PFSK-1 (cell line): Measurements from ENCODE around the gene KCNH6. TPM values are rescaled to one million over a fixed set of nuclear protein-coding genes. Genes with fewer than 3 reads are reported as not detected.

Experiments used
- FOXP2 ChIP-seq: optimal IDR thresholded peaks from 2 replicates; pipeline ENCODE3; 2011; ENCODE audit warnings: borderline replicate concordance, control low read depth, inconsistent platforms; ENCODE audit not compliant: insufficient read depth; ENCODE audit errors: extremely low read length, extremely low read depth
- POLR2AphosphoS5 ChIP-seq: IDR thresholded peaks from 2 replicates; pipeline ENCODE4 v1.6.1; 2012; ENCODE audit warnings: low read depth, mild to moderate bottlenecking, control low read depth, low read length, moderate library complexity
- REST ChIP-seq, 2 experiments: IDR thresholded peaks; 2 replicates each; pipeline versions ENCODE4 v1.6.1 to v1.8.0; 2011 to 2012; ENCODE audit warnings: low read depth in 2 of 2, low read length in 2 of 2, control low read depth in 1 of 2, inconsistent platforms in 1 of 2, mild to moderate bottlenecking in 1 of 2, moderate library complexity in 1 of 2; ENCODE audit not compliant: insufficient read depth in 1 of 2
- SIN3A ChIP-seq: IDR thresholded peaks from 2 replicates; pipeline ENCODE4 v1.6.1; 2012; ENCODE audit warnings: mild to moderate bottlenecking, low read length, moderate library complexity, borderline replicate concordance; ENCODE audit not compliant: insufficient read depth
- TAF1 ChIP-seq: IDR thresholded peaks from 2 replicates; pipeline ENCODE4 v1.6.1; 2012; ENCODE audit warnings: low read length, control low read depth, borderline replicate concordance; ENCODE audit not compliant: insufficient read depth
- polyA plus RNA-seq: library from polyadenylated mRNA; unstranded; fragments of >200 nt; gene quantifications from one replicate; pipeline ENCODE4 v1.2.1, GENCODE V29; 2012; ENCODE audit warnings: low read depth, missing spikeins; ENCODE audit not compliant: insufficient read length

Gene KCNH6
- polyA plus RNA-seq = not detected

GRCh38 chr17:63523253-63523855 is at the start of gene KCNH6:
TSS of gene KCNH6 (plus strand) at chr17:63523358. CDS start at chr17:63523414, 56 bp downstream.
- TF ChIP-seq REST (IDR thresholded peaks at IDR 0.05; ENCODE audit: insufficient read depth in 1 of 2, low read depth in 2 of 2, low read length in 2 of 2) = peak in 1 of 2 experiments; percentile 29; a peak in 2 of 4 replicates
- no peak for TF ChIP-seq TAF1

- TF ChIP-seq FOXP2 (no peak), TAF1 (no peak), POLR2AphosphoS5 (no peak), REST (IDR thresholded peaks at IDR 0.05; ENCODE audit: insufficient read depth in 1 of 2, low read depth in 2 of 2, low read length in 2 of 2) (no peak), SIN3A (no peak)
Observed at GRCh38 chr17:63474174-63474573, 49.0 kb upstream of the KCNH6 start.

- no peak for TF ChIP-seq POLR2AphosphoS5
- TF ChIP-seq REST (IDR thresholded peaks at IDR 0.05; ENCODE audit: insufficient read depth in 1 of 2, low read depth in 2 of 2, low read length in 2 of 2) = no peak
- no peak for TF ChIP-seq SIN3A
- no peak for TF ChIP-seq FOXP2
- no peak for TF ChIP-seq TAF1
Observed at GRCh38 chr17:63474586-63475460, 48.3 kb upstream of the KCNH6 start.

- TF ChIP-seq FOXP2 = no peak
- no peak for TF ChIP-seq REST (IDR thresholded peaks at IDR 0.05; ENCODE audit: insufficient read depth in 1 of 2, low read depth in 2 of 2, low read length in 2 of 2)
- TF ChIP-seq POLR2AphosphoS5 = no peak
- TF ChIP-seq TAF1 = no peak
- no peak for TF ChIP-seq SIN3A
Observed at GRCh38 chr17:63475491-63476412, 47.4 kb upstream of the KCNH6 start.
